ENCODE measurements around the gene MICU1. TPM values are rescaled to one million over a fixed set of nuclear protein-coding genes. Genes with fewer than 3 reads are reported as not detected.

Gene MICU1
- total RNA-seq, 1 donor from 2014 or later: 37.4 TPM

GRCh38 chr10:72525277-72525676 lies 100.6 kb downstream of the MICU1 start:
- intact Hi-C loops (cut with micrococcal nuclease): no loop called here
- no peak for DNase-seq
- Histone ChIP-seq H3K36me3 (no peaks in the 10 kb centered on the region), H3K4me3 (no peak overlapping the region), H3K27ac (replicated peaks) (no peak overlapping the region), H3K4me1 (no peaks in the 10 kb centered on the region), H3K9me3 (replicated peaks) (no peaks in the 10 kb centered on the region), H3K27me3 (ENCODE audit: low read depth) (no peaks in the 10 kb centered on the region)
- TF ChIP-seq CTCF (IDR thresholded peaks at IDR 0.05; ENCODE audit: borderline replicate concordance): no peak

GRCh38 chr10:72524489-72524888 lies 101.4 kb downstream of the MICU1 start:
- intact Hi-C loops (cut with micrococcal nuclease): no loop called here
- no peaks in the 10 kb centered on the region for H3K27me3 ChIP-seq (ENCODE audit: low read depth)
- no peaks in the 10 kb centered on the region for H3K36me3 ChIP-seq
- TF ChIP-seq CTCF (IDR thresholded peaks at IDR 0.05; ENCODE audit: borderline replicate concordance): no peak
- DNase-seq: no peak
- H3K27ac ChIP-seq (replicated peaks): no peak overlapping the region
- H3K4me3 ChIP-seq: no peak overlapping the region
- no peaks in the 10 kb centered on the region for H3K9me3 ChIP-seq (replicated peaks)
- no peaks in the 10 kb centered on the region for H3K4me1 ChIP-seq

GRCh38 chr10:72523932-72524396 lies 101.9 kb downstream of the MICU1 start:
- DNase-seq: no peak
- no peaks in the 10 kb centered on the region for H3K9me3 ChIP-seq (replicated peaks)
- no peak overlapping the region for H3K27ac ChIP-seq (replicated peaks)
- no peaks in the 10 kb centered on the region for H3K36me3 ChIP-seq
- no peak overlapping the region for H3K4me3 ChIP-seq
- H3K27me3 ChIP-seq (ENCODE audit: low read depth): no peaks in the 10 kb centered on the region
- TF ChIP-seq CTCF (IDR thresholded peaks at IDR 0.05; ENCODE audit: borderline replicate concordance): no peak
- no peaks in the 10 kb centered on the region for H3K4me1 ChIP-seq
- intact Hi-C loops (cut with micrococcal nuclease): no loop called here

GRCh38 chr10:72523062-72523461 lies 102.8 kb downstream of the MICU1 start:
- Histone ChIP-seq H3K27me3 (ENCODE audit: low read depth) (no peaks in the 10 kb centered on the region), H3K27ac (replicated peaks) (no peak overlapping the region), H3K4me3 (no peak overlapping the region), H3K36me3 (no peaks in the 10 kb centered on the region), H3K9me3 (replicated peaks) (no peaks in the 10 kb centered on the region), H3K4me1 (no peaks in the 10 kb centered on the region)
- TF ChIP-seq CTCF (IDR thresholded peaks at IDR 0.05; ENCODE audit: borderline replicate concordance): no peak
- intact Hi-C loops (cut with micrococcal nuclease): no loop called here
- no peak for DNase-seq

- no peak for TF ChIP-seq CTCF (IDR thresholded peaks at IDR 0.05; ENCODE audit: borderline replicate concordance)
- no peaks in the 10 kb centered on the region for H3K27me3 ChIP-seq (ENCODE audit: low read depth)
- DNase-seq: no peak
- H3K4me1 ChIP-seq: no peaks in the 10 kb centered on the region
- H3K9me3 ChIP-seq (replicated peaks): peaks cover 15% of the 10 kb centered on the region
- H3K27ac ChIP-seq (replicated peaks): no peak overlapping the region
- peaks cover 5% of the 10 kb centered on the region for H3K36me3 ChIP-seq
- H3K4me3 ChIP-seq: no peak overlapping the region
- intact Hi-C loops (cut with micrococcal nuclease): no loop called here
Observed at GRCh38 chr10:72517244-72517643, 108.6 kb downstream of the MICU1 start.

- no peak for TF ChIP-seq CTCF (IDR thresholded peaks at IDR 0.05; ENCODE audit: borderline replicate concordance)
- Histone ChIP-seq H3K36me3 (peaks cover 5% of the 10 kb centered on the region), H3K4me3 (no peak overlapping the region), H3K9me3 (replicated peaks) (peaks cover 15% of the 10 kb centered on the region), H3K4me1 (no peaks in the 10 kb centered on the region), H3K27me3 (ENCODE audit: low read depth) (no peaks in the 10 kb centered on the region), H3K27ac (replicated peaks) (no peak overlapping the region)
- intact Hi-C loops (cut with micrococcal nuclease): no loop called here
- DNase-seq: no peak
Observed at GRCh38 chr10:72515455-72515854, 110.4 kb downstream of the MICU1 start.
